ENCODE data around the gene RIC1.
A peak's percentile ranks its signal among the peaks of the same experiment; 100 is the strongest.
"Not testable (repeated sequence)": the region's sequence is repeated elsewhere in the genome, so short reads cannot be mapped to it uniquely, and the experiment has no call there.

Gene RIC1

GRCh38 chr9:5671711-5672353, 42.9 kb downstream of the RIC1 start:
- peak; percentile 18 for DNase-seq

- not testable (repeated sequence) for DNase-seq
Measured at GRCh38 chr9:5675046-5675445, 46.1 kb downstream of the RIC1 start.

DNA sequence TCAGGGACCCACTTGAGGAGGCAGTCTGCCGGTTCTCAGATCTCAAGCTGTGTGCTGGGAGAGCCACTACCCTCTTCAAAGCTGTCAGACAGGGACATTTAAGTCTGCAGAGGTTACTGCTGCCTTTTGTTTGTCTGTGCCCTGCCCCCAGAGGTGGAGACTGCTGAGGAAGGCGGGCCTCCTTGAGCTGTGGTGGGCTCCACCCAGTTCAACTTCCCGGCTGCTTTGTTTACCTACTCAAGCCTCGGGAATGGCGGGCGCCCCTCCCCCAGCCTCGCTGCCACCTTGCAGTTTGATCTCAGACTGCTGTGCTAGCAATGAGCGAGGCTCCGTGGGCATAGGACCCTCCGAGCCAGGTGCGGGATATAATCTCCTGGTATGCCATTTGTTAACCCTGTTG, 54.7 kb downstream of the RIC1 start:
- DNase-seq: not testable (repeated sequence)

- DNase-seq: no peak
Measured at GRCh38 chr9:5684101-5684500, 55.2 kb downstream of the RIC1 start.

DNA sequence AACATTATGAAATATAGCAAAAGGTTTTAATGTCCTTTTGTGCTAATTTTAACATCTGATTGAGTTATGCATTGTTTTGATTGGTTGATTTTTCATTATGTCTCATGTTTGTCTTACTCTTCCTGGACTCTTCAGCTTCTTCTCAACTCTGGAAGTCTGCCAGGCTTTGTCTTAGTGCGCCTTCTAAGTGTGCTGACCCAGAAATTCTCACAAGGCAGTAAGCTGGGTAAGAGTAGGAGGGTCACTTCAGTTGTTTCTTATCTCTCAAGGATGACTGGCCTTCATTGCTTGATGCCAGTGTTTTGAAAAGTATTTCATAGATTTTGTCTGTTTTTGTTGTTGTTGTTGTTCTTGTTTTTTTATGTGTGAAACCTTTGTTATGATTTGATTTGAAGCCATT, 59.2 kb downstream of the RIC1 start:
- no peak for DNase-seq

- DNase-seq: no peak
Measured at GRCh38 chr9:5690278-5690677, 61.4 kb downstream of the RIC1 start.

DNA sequence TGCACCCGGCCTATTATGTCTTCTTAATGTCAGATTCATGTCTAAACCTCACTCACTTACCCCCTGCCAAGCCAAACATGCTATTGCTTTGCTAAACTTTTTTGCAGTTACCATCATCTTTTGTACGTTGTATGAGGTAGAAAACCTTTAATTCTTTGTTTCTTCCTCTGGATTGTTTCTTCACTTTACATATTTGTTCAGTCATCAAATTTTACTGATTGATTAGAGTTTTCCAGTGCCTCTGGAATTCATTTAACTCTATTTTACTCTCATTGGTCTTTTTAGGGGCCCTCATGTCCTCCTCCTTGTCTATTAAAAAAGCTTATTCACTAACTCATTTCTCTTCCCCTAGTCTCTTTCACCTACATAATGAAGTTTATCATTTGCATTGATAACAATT, 67.0 kb downstream of the RIC1 start:
- DNase-seq: no peak

DNA sequence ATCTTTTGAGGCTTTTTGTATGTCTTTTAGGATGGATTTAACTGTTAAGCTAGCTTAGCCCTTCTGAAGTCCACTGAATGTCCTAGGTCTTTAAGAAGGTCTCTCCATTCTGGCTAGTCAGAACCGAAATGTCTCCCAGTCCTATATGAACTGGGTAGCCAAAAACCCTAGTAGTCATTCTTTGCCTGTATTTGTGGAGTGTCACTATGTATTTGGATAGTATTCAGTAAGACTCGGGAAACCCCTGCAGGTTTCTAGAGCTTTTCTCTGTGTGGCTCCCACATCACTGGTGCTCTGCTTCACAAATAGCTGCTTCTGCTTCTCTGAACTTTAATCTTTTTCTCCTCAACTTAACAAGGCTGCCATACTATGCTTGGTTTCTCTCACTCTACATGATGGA, 68.0 kb downstream of the RIC1 start:
- no peak for DNase-seq

DNA sequence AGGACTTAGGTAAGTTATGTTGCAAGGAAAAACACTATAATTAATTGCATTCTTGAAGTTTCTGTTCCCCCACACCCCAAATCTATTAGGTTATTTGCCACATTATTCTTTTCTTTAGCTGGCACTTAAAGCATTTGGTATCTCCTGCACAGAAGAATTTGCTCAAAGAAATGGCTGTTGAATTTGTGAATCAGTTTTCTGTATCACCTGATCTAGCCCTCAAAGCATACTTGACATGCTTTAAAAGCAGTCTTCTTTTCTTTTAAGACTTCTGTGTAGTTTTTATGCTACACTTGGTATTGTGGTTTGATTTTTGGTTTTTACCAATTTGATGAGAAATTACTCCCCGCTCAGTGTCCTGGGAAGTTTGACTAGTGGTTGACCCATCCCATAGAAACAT, 69.1 kb downstream of the RIC1 start:
- no peak for DNase-seq

GRCh38 chr9:5698810-5699556, 70.1 kb downstream of the RIC1 start:
- DNase-seq: no peak

DNA sequence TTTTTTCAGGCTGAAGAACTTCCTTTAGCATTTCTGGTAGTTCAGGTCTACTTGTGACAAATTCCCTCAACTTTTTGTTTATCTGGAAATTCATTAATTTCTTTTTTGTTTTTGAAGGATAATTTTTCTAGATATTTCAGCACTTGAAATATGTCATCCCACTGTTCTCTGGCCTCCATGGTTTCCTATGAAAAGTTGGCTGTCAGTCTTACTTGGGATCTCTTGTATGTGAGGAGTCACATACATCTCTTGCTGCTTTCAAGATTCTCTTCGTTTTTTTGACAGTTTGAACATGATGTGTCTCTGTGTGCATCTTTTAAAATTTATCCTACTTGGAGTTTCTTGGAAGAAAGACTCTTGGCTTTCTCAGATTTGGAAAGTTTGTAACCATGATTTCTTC, 79.5 kb downstream of the RIC1 start:
- DNase-seq: no peak

- no peak for DNase-seq
Measured at GRCh38 chr9:5712651-5713390, 83.9 kb downstream of the RIC1 start.

- no peak for DNase-seq
Measured at GRCh38 chr9:5714501-5715401, 85.8 kb downstream of the RIC1 start.

DNA sequence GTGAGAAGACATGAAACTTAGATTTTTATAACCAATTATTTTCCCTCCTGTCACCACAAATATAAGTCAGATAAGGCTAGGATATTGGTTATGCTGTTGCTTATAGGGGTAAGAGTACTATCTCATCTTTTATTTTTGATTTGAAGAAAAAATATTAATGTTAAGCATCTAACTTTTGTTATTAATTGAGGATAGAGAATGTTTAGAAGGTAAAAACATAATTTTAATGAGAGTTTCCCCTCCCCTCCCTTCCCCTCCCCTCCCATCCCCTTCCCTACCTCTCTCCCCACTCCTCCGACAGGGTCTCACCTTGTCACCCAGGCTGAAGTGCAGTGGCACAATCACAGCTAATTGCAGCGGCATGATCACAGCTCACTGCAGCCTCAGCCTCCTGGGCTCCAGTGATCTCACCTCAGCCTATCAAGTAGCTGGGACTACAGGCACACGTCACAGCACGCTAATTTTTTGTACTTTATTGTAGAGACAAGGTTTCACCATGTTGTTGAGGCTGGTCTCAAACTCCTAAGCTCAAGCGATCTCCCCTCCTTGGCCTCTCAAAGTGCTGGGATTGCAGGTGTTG, 86.7 kb downstream of the RIC1 start:
- DNase-seq: no peak

DNA sequence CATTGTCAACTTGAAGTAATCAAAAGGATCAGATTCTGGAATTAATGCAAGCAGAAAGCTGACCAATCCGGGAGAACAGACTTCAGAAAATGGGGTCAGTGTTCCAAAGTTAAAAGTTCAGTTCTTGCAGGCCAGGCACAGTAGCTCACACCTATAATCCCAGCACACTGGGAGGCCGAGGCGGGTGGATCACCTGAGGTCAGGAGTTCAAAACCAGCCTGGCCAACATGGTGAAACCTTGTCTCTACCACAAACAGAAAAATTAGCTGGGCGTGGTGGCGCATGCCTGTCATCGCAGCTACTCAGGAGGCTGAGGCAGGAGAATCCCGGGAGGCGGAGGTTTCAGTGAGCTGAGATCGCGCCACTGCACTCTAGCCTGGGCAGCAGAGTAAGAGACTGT, 88.5 kb downstream of the RIC1 start:
- not testable (repeated sequence) for DNase-seq

- no peak for DNase-seq
Measured at GRCh38 chr9:5718296-5719032, 89.6 kb downstream of the RIC1 start.

GRCh38 chr9:5719100-5719926, 90.4 kb downstream of the RIC1 start:
- DNase-seq: no peak

DNA sequence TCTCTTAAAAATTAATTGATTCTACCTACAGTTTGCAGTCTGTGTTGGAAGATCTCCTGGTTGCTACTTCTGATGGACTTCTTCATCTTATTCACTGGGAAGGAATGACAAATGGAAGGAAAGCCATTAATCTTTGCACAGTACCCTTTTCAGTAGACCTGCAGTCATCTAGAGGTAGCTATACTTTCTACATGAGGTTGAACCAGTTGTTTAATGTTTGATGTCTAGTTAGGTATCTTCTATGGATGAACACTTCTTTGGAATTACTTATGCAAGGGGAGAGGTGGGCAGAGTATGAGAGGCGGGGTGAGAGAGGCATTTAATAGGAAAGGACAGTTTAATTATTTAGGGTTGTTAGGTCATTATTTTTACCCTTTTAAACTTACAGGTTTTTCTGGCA, 91.2 kb downstream of the RIC1 start:
- DNase-seq: no peak

DNA sequence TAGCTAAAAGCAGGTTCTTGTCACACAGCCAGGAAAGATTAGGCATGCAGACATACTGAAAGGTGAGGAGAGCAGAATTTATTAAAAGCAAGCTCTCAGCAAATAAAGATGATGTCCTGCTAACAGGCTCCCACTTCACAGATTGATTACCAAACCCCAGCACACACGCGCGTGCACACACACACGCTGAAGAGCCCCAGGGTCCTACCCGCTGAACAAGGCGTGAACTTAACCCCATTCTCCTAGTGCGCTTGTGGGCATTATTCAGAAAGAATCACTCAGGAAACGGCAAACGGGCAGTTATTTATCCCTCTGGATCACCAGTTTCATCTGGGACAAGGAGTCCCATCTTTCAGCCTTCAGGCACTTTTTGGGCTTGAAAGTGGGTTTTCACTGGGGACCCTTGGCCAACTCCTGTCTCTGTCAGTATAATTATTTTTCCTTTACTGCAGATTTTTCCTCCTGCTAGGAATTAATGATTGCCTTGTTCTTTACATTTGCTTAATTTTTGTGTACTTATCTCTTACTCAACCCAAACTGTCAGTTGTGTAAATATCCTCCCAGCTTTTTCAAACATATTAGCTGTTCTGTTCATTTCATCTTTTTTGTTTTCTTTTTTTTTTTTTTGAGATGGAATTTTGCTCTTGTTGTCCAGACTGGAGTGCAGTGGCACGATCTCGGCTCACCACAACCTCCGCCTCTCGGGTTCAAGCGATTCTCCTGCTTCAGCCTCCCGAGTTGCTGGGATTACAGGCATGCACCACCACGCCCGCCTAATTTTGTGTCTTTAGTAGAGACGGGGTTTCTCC, 92.6 kb downstream of the RIC1 start:
- DNase-seq: no peak

DNA sequence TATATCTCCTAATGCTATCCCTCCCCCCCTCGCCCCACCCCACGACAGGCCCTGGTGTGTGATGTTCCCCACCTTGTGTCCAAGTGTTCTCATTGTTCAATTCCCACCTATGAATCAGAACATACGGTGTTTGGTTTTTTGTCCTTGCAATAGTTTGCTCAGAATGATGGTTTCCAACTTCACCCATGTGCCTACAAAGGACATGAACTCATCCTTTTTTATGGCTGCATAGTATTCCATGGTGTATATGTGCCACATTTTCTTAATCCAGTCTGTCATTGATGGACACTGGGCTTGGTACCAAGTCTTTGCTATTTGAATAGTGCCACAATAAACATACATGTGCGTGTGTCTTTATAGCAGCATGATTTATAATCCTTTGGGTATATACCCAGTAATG, 93.8 kb downstream of the RIC1 start:
- DNase-seq: not testable (repeated sequence)
